Astrocyte (in vitro differentiated cells and primary cell): ENCODE data around the gene PXDN. TPM values are rescaled to one million over a fixed set of nuclear protein-coding genes. Genes with fewer than 3 reads are reported as not detected.
"Not testable (repeated sequence)": the region's sequence is repeated elsewhere in the genome, so short reads cannot be mapped to it uniquely, and the experiment has no call there.

Experiments used
- DNase-seq: peaks from one replicate; pipeline ENCODE4 v3.0.0-alpha.2; 2010; ENCODE audit warnings: low read depth
- FAIRE-seq: peaks from 2 replicates; lab custom pipeline; 2011; peaks lifted over from hg19 to GRCh38; lab: Jason Lieb, UNC
- H2AFZ ChIP-seq: 2 replicates; pipeline ENCODE4 v1.6.0; 2012; ENCODE audit warnings: low read depth, low read length, inconsistent platforms
- H3K27ac ChIP-seq: 2 replicates; pipeline ENCODE4 v1.5.1; 2011; ENCODE audit warnings: low read depth, low read length, inconsistent platforms
- H3K27me3 ChIP-seq: 2 replicates; pipeline ENCODE4 v1.6.0; 2011; ENCODE audit warnings: low read length, inconsistent platforms; ENCODE audit not compliant: insufficient read depth
- H3K36me3 ChIP-seq: 2 replicates; pipeline ENCODE4 v1.5.1; 2011; ENCODE audit warnings: low read length, inconsistent platforms; ENCODE audit not compliant: insufficient read depth
- H3K4me1 ChIP-seq: 2 replicates; pipeline ENCODE4 v1.5.1; 2011; ENCODE audit warnings: low read length, inconsistent platforms; ENCODE audit not compliant: insufficient read depth
- H3K4me2 ChIP-seq: 2 replicates; pipeline ENCODE4 v1.6.0; 2012; ENCODE audit warnings: low read length, inconsistent platforms
- H3K4me3 ChIP-seq: 2 replicates; pipeline ENCODE4 v1.5.1; 2011; ENCODE audit warnings: low read depth, mild to moderate bottlenecking, low read length, inconsistent platforms; ENCODE audit not compliant: insufficient read depth
- H3K79me2 ChIP-seq: 2 replicates; pipeline ENCODE4 v1.6.0; 2012; ENCODE audit warnings: mild to moderate bottlenecking, low read length, inconsistent platforms; ENCODE audit not compliant: insufficient read depth
- H3K9ac ChIP-seq: 2 replicates; pipeline ENCODE4 v1.6.0; 2012; ENCODE audit warnings: mild to moderate bottlenecking, low read length, inconsistent platforms
- H3K9me3 ChIP-seq: 2 replicates; pipeline ENCODE4 v1.5.1; 2012; ENCODE audit warnings: low read depth, mild to moderate bottlenecking, low read length, inconsistent platforms; ENCODE audit not compliant: insufficient read depth
- H4K20me1 ChIP-seq: 2 replicates; pipeline ENCODE4 v1.6.0; 2012; ENCODE audit warnings: low read length, inconsistent platforms; ENCODE audit not compliant: insufficient read depth
- H3K27ac Mint-ChIP-seq: one replicate; pipeline ENCODE4 v1.8.0; 2021; ENCODE audit warnings: mild to moderate bottlenecking, mixed read lengths; ENCODE audit not compliant: unreplicated experiment
- H3K27me3 Mint-ChIP-seq: one replicate; pipeline ENCODE4 v1.8.0; 2021; ENCODE audit warnings: low read depth, mixed read lengths; ENCODE audit not compliant: unreplicated experiment
- H3K36me3 Mint-ChIP-seq: one replicate; pipeline ENCODE4 v1.8.0; 2021; ENCODE audit warnings: low read depth, mixed read lengths; ENCODE audit not compliant: unreplicated experiment
- H3K4me1 Mint-ChIP-seq: one replicate; pipeline ENCODE4 v1.8.0; 2021; ENCODE audit warnings: low read depth, mixed read lengths; ENCODE audit not compliant: unreplicated experiment
- H3K4me3 Mint-ChIP-seq: one replicate; pipeline ENCODE4 v1.8.0; 2021; ENCODE audit warnings: mild to moderate bottlenecking, moderate library complexity, mixed read lengths; ENCODE audit not compliant: unreplicated experiment
- H3K9me3 Mint-ChIP-seq: one replicate; pipeline ENCODE4 v1.8.0; 2021; ENCODE audit warnings: mild to moderate bottlenecking, mixed read lengths; ENCODE audit not compliant: unreplicated experiment
- EZH2 ChIP-seq: IDR thresholded peaks from 2 replicates; pipeline ENCODE4 v1.6.1; 2012; ENCODE audit warnings: mild to moderate bottlenecking, low read length, inconsistent platforms; ENCODE audit not compliant: insufficient read depth
- total RNA-seq: library from RNA; stranded (reverse); gene quantifications from 2 replicates; pipeline ENCODE4 v1.2.1, GENCODE V29; 2021
- TF ChIP-seq, protein P1 (sequence below): IDR thresholded peaks from 2 replicates; pipeline ENCODE4 v1.5.1; 2011; ENCODE audit warnings: low read depth, mild to moderate bottlenecking, inconsistent platforms, low read length, moderate library complexity; ENCODE audit not compliant: insufficient read depth

Gene PXDN
- total RNA-seq, 1 donor from 2014 or later = 417 TPM

DNA sequence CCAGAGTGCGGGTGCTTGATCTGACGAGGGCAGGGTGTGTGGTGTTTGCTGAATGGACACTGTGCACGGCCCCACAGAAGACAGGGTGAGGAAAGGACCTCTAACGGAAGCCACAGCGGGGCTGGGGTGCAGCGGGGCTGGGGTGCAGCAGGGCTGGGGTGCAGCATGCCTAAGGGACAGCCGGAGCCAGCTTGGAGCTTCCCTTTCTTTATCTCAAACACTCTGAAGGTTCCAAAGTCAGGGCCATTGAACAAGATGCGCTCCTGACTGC, 35.0 kb downstream of the PXDN start:
- Histone ChIP-seq H2AFZ (no peak overlapping the region), H3K4me3 (no peak overlapping the region), H3K4me2 (no peak overlapping the region), H3K79me2 (peaks cover 86% of the 10 kb centered on the region), H3K9ac (no peak overlapping the region), H3K36me3 (no peaks in the 10 kb centered on the region), H3K27me3 (no peaks in the 10 kb centered on the region), H4K20me1 (peaks cover 87% of the 10 kb centered on the region), H3K4me1 (peaks cover 20% of the 10 kb centered on the region), H3K27ac (no peak overlapping the region), H3K9me3 (no peaks in the 10 kb centered on the region)
- H3K27me3 Mint-ChIP-seq = no peaks in the 10 kb centered on the region
- H3K27ac Mint-ChIP-seq = no peak overlapping the region
- DNase-seq (no peak), FAIRE-seq (no peak)
- H3K9me3 Mint-ChIP-seq = no peaks in the 10 kb centered on the region
- H3K36me3 Mint-ChIP-seq = peaks cover 10% of the 10 kb centered on the region
- H3K4me1 Mint-ChIP-seq = peaks cover 14% of the 10 kb centered on the region
- no peak overlapping the region for H3K4me3 Mint-ChIP-seq
- TF ChIP-seq, protein P1, sequence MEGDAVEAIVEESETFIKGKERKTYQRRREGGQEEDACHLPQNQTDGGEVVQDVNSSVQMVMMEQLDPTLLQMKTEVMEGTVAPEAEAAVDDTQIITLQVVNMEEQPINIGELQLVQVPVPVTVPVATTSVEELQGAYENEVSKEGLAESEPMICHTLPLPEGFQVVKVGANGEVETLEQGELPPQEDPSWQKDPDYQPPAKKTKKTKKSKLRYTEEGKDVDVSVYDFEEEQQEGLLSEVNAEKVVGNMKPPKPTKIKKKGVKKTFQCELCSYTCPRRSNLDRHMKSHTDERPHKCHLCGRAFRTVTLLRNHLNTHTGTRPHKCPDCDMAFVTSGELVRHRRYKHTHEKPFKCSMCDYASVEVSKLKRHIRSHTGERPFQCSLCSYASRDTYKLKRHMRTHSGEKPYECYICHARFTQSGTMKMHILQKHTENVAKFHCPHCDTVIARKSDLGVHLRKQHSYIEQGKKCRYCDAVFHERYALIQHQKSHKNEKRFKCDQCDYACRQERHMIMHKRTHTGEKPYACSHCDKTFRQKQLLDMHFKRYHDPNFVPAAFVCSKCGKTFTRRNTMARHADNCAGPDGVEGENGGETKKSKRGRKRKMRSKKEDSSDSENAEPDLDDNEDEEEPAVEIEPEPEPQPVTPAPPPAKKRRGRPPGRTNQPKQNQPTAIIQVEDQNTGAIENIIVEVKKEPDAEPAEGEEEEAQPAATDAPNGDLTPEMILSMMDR = no peak
- no peak for TF ChIP-seq EZH2

DNA sequence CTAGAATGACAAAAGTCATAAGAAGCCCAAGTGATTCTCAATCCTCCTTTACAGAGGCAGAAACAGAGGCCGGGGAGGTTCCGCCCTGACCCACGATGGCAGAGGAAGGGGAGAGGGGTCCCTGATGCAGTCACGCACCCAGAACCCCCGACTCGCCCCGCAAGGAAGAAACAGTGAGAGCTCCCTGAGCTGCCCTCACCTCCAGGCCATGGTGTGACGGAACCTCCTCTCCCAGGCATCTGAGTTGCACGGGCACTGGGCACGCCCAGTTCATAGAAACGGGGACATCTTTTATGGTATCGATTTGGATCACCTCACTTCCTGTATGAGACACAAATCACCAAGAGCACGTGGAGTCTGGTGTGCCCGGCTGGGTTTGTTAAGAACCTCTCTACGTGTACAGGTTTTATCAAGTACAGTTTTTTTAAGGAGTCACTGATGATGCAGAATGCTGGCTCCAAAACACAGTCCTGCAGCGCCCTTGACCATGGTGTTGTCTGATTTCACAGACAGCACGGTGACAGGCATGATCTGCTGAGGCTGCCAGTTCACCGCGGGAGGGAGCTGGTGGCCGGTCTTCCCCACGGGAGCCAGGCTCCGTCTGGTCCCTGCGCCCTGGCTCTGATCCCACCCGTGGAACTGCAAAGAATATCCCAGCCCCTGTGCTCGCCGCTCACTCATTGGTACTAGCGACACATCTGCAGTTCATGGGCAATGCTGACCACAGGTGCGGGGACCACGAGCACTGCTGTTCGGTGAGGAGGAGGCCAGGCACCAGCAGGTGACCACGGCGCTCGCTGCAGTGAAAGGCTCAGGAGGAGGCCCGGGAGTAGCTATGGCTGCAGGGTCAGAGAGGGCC, 35.6 kb downstream of the PXDN start:
- no peak for DNase-seq
- TF ChIP-seq, protein P1 = no peak
- no peak for TF ChIP-seq EZH2
- Histone ChIP-seq H3K9me3 (no peaks in the 10 kb centered on the region), H3K9ac (peak overlapping the region; percentile 67), H3K4me2 (peak overlapping the region; percentile 74), H3K4me1 (peaks cover 20% of the 10 kb centered on the region), H2AFZ (no peak overlapping the region), H3K27ac (peak overlapping the region; percentile 78), H3K79me2 (peaks cover 80% of the 10 kb centered on the region), H3K4me3 (peak overlapping the region; percentile 6), H3K36me3 (no peaks in the 10 kb centered on the region), H3K27me3 (no peaks in the 10 kb centered on the region), H4K20me1 (peaks cover 81% of the 10 kb centered on the region)
- Mint-ChIP-seq H3K27me3 (no peaks in the 10 kb centered on the region), H3K36me3 (peaks cover 10% of the 10 kb centered on the region), H3K27ac (no peak overlapping the region), H3K9me3 (no peaks in the 10 kb centered on the region), H3K4me1 (peaks cover 14% of the 10 kb centered on the region), H3K4me3 (no peak overlapping the region)
- FAIRE-seq = no peak

DNA sequence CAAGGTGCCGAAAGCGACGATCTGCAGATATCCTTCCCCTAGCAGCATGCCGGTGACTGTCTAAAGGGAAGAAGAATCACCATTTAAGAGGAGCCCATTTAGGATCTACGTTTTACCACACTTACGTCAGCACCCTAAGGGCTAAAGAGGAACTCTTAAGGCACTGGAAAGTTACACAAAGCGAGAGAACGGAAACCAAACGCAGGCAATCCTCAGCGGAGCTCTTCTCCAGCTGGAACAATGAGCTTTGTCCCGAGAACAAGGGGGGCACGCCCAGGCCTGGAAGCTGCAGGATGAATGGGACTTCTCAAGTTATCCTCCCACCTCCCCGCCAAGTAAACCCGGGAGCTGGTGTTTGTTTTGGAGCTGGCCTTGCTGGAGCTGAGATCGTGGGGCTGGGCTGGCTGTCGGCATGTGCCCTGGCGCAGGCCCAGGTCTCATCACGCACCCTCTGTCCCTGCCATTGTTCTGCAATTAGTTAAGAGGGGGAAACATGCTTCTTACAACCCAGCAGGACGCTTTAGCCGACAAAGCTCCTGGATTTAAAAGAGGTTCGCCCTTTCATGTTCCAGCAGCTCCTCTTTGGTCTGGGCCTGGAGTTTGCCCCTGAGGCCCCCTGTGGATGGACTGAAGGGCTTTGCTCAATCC, 36.4 kb downstream of the PXDN start:
- Mint-ChIP-seq H3K36me3 (peaks cover 7% of the 10 kb centered on the region), H3K9me3 (no peaks in the 10 kb centered on the region), H3K4me1 (peaks cover 14% of the 10 kb centered on the region), H3K27ac (peak overlapping the region; percentile 73), H3K27me3 (no peaks in the 10 kb centered on the region), H3K4me3 (peak overlapping the region; percentile 6)
- H2AFZ ChIP-seq = no peak overlapping the region
- H4K20me1 ChIP-seq = peaks cover 74% of the 10 kb centered on the region
- no peaks in the 10 kb centered on the region for H3K9me3 ChIP-seq
- DNase-seq (peak; percentile 93), FAIRE-seq (peak; percentile 20)
- H3K4me3 ChIP-seq = peak overlapping the region; percentile 6
- H3K4me1 ChIP-seq = peaks cover 20% of the 10 kb centered on the region
- H3K36me3 ChIP-seq = no peaks in the 10 kb centered on the region
- no peaks in the 10 kb centered on the region for H3K27me3 ChIP-seq
- H3K79me2 ChIP-seq = peaks cover 72% of the 10 kb centered on the region
- H3K9ac ChIP-seq = peak overlapping the region; percentile 67
- TF ChIP-seq, protein P1 = no peak
- no peak for TF ChIP-seq EZH2
- H3K4me2 ChIP-seq = peak overlapping the region; percentile 74
- H3K27ac ChIP-seq = peak overlapping the region; percentile 78

DNA sequence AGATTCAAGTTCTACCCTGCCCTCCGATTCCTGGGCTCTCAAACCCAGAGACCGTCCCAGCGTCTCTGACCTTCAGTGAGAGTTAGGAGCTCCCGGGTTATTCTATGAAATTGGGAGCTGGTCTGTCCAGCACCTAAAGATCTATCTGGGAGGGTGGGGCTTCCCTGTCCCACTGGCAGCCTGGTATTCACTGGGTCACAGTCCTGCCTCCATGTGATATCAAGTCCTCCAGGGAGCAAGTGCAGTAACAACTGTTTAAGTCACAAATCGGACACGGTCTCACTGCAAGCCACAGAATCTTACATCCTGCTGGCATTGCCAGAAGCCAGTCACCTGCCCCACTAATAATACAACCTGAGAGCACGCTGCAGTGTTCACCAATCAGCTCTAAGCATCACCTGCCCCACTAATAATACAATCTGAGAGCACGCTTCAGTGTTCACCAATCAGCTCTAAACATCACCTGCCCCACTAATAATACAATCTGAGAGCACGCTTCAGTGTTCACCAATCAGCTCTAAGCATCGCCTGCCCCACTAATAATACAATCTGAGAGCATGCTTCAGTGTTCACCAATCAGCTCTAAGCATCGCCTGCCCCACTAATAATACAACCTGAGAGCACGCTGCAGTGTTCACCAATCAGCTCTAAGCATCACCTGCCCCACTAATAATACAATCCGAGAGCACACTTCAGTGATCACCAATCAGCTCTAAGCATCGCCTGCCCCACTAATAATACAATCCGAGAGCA, 38.0 kb downstream of the PXDN start:
- H3K4me3 ChIP-seq, H2AFZ ChIP-seq, H3K27me3 Mint-ChIP-seq, H3K9me3 ChIP-seq, H3K4me2 ChIP-seq, H3K36me3 Mint-ChIP-seq, H3K9me3 Mint-ChIP-seq, FAIRE-seq, H3K36me3 ChIP-seq, H3K27ac ChIP-seq, H3K4me3 Mint-ChIP-seq, H3K9ac ChIP-seq, H3K27me3 ChIP-seq, H3K27ac Mint-ChIP-seq, DNase-seq: not testable (repeated sequence)
- peaks cover 20% of the 10 kb centered on the region for H3K4me1 ChIP-seq
- H3K4me1 Mint-ChIP-seq = peaks cover 22% of the 10 kb centered on the region
- peaks cover 76% of the 10 kb centered on the region for H4K20me1 ChIP-seq
- peaks cover 71% of the 10 kb centered on the region for H3K79me2 ChIP-seq
